Measurements from ENCODE around the gene CBLN2.

GRCh38 chr18:72530622-72531021 is 13.5 kb downstream of the CBLN2 start:
- TF ChIP-seq, protein P1, sequence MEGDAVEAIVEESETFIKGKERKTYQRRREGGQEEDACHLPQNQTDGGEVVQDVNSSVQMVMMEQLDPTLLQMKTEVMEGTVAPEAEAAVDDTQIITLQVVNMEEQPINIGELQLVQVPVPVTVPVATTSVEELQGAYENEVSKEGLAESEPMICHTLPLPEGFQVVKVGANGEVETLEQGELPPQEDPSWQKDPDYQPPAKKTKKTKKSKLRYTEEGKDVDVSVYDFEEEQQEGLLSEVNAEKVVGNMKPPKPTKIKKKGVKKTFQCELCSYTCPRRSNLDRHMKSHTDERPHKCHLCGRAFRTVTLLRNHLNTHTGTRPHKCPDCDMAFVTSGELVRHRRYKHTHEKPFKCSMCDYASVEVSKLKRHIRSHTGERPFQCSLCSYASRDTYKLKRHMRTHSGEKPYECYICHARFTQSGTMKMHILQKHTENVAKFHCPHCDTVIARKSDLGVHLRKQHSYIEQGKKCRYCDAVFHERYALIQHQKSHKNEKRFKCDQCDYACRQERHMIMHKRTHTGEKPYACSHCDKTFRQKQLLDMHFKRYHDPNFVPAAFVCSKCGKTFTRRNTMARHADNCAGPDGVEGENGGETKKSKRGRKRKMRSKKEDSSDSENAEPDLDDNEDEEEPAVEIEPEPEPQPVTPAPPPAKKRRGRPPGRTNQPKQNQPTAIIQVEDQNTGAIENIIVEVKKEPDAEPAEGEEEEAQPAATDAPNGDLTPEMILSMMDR (IDR thresholded peaks at IDR 0.05; ENCODE audit: low read depth, low read length), result no peak
- TF ChIP-seq MAX (IDR thresholded peaks at IDR 0.05; ENCODE audit: low read depth, low read length) (no peak), POLR2A (IDR thresholded peaks at IDR 0.05; ENCODE audit: extremely low read depth, insufficient read length) (no peak)
